Measurements from ENCODE around the gene LPAR1. TPM values are rescaled to one million over a fixed set of nuclear protein-coding genes. Genes with fewer than 3 reads are reported as not detected.
"Not testable (repeated sequence)": the region's sequence is repeated elsewhere in the genome, so short reads cannot be mapped to it uniquely, and the experiment has no call there.

The LPAR1 gene
- total RNA-seq, 1 donor from 2014 or later = 0.17 TPM

- DNase-seq = no peak
These were observed 174.3 kb downstream of the LPAR1 start for GRCh38 chr9:110864011-110864410.

DNA sequence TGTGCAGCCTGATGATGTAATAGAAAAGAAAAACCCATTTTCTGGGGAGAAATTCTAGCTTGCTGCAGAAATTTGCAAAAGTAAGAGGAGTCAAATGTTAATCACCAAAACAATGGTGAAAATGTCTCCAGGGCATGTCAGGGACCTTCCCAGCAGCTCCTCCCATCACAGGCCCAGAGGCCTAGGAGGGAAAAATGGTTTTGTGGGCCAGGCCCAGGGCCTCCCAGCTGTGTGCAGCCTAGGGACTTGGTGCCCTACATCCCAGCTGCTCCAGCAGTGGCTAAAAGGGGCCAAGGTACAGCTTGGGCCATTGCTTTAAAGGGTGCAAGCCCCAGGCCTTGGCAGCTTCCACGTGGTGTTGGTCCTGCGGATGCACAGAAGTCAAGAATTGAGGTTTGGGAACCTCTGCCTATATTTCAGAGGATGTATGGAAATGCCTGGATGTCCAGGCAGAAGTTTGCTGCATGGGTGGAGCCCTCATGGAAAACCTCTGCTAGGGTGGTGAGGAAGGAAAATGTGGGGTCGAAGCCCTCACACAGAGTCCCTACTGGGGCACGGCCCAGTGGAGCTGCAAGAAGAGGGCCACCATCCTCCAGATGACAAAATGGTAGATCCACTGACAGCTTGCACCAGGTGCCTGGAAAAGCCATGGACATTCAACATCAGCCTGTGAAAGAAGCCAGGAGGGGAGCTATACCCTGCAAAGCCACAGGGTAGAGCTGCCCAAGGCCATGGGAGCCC lies 176.7 kb downstream of the LPAR1 start:
- not testable (repeated sequence) for DNase-seq

DNA sequence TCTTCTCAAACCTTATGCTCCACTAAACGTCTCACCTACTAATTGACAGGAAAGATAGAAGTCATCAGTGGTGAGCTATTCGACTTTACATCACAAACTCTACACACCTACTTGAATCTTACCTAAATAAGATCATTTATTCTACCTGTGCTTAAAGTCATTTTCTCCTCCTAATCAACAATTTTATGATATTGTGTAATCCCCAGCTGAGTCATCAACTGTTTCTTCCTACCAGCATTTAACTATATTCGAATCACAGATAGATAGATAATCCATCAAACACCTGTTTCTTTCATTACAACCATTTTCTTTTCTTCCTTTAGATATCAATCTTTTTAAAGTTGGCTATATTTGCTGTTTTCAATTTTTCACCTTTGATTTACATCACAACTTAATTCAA lies 181.5 kb downstream of the LPAR1 start:
- DNase-seq = no peak

GRCh38 chr9:110850401-110851135 lies 187.7 kb downstream of the LPAR1 start:
- no peak for DNase-seq

DNA sequence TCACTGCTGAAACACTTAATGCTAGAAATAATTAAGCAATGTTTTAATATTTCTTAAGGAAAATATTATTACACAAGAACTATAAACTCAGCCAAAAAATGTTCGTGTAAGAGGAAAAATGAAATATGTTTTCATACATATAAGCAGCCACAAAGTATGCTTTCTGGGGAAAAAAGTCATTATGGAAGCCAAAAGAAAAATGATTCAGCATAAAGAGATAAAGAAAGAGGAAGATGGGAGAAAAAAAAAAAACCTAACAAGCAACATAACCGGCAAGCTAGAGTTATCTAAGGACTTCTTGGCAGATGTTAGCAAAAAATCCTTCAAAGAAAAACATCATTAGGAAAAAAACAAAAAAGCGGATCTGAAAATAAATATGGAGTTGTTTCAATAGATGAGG lies 190.6 kb downstream of the LPAR1 start:
- no peak for DNase-seq

- no peak for DNase-seq
These were observed 192.1 kb downstream of the LPAR1 start for GRCh38 chr9:110846215-110846614.

GRCh38 chr9:110844121-110844520 lies 194.1 kb downstream of the LPAR1 start:
- no peak for DNase-seq

DNA sequence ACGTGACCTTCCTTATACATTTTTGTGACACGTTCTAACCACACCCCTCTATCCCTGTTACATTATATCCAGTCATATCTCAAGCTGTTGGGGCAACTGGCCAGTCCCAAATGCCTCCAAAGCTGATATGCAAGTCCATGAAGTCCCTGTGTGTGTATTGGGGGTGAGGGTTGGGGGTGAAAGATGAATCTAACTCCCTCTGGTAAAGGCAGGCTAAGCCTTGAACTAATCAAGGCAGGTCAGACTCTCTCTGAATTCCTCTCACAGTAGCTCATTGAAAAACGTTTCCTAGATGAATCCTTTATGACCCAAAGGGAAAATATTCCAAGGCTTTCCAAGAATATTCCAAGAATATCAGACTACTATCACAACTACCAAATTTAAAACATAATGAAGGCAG lies 195.3 kb downstream of the LPAR1 start:
- no peak for DNase-seq

DNA sequence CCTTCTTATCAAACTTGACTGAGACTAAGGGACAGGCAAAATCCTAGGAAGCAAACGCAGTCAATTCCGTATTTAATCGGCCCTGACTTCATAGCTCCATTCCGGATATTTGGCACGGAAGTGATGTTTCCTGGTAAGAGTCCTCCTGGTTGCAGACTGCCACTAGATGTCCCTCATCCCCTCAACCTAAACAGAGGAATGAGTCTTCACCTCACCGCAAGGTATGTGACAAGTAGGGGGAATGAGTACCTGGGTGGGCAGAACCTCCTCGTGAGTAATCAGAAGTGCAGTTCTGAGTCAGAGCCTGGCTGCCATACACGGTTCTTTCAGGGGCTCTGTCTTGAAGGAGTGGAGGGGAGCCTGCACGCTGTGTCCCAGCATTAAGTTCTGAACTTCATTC lies 196.1 kb downstream of the LPAR1 start:
- no peak for DNase-seq

DNA sequence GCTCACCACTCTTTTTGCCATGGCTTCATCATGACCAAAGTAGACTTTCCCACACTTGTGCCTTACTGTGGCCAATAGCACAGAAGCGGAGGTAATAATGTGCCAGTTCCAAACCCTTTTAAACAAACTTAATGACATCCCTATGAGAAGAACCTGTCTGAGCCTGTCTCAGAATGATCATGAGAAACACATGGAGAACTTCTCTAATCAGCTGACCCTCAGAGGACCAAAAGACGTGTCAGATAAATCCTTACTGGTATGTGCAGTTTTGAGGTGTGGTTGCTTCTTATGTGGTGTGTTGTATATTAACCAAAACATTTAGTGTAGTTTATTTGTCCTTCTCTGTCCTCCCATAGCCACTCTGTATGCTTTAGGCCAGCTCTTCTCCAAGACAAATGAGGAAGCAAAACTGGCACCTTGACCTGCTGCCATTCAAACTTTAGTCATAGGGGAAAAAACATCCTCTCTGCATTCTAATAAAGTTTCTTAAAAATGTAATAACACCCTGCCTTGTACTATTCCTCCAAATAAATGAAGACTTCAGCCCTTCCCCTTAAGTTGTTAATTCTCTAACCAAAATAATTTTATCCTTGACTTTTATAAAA lies 200.8 kb downstream of the LPAR1 start:
- no peak for DNase-seq

DNA sequence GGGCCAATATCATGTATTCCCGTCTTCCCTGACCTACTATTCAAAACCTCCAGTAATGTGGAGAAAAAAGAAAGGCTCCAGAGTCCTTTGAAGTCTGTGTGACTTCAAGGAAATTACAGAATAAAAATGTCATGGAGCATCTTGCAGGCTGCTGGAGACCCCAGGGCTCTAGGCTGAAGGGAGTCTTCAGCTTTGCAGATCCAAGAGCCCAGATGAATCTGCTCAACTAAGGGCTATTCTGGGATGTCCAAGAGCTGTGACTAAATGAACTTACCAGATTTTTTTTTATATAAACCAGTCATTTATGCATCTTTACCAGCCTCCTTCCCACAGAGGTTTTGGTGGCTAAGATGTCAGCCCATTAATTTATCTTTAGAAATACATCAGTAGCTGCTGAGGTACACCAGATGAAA lies 202.4 kb downstream of the LPAR1 start:
- DNase-seq = no peak

- DNase-seq = no peak
These were observed 202.9 kb downstream of the LPAR1 start for GRCh38 chr9:110835404-110835803.

- no peak for DNase-seq
These were observed 205.3 kb downstream of the LPAR1 start for GRCh38 chr9:110832926-110833325.

GRCh38 chr9:110830495-110830894 lies 207.8 kb downstream of the LPAR1 start:
- no peak for DNase-seq

- no peak for DNase-seq
These were observed 210.0 kb downstream of the LPAR1 start for GRCh38 chr9:110828264-110828663.

GRCh38 chr9:110826400-110826799 lies 211.9 kb downstream of the LPAR1 start:
- not testable (repeated sequence) for DNase-seq

- DNase-seq = no peak
These were observed 212.3 kb downstream of the LPAR1 start for GRCh38 chr9:110825950-110826349.

DNA sequence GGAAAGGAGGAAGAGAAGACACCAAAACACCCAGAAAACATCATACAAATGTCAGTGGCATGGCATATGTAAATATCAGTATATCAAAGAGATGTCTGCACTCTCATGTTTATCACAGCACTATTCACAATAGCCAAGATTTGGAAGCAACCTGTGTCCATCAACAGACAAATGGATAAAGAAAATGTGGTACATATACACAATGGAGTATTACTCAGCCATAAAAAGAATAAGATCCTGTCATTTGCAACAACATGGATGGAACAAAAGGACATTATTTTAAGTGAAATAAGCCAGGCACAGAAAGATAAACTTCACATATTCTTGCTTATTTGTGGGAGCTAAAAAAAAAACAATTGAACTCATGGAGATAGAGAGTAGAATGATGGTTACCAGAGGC lies 213.1 kb downstream of the LPAR1 start:
- DNase-seq = not testable (repeated sequence)

All from dermis blood vessel endothelial cell (primary cell).